Lung microvascular endothelial cell (primary cell): Measurements from ENCODE around the gene CCDC73. TPM values are rescaled to one million over a fixed set of nuclear protein-coding genes. Genes with fewer than 3 reads are reported as not detected.
"Not testable (repeated sequence)": the region's sequence is repeated elsewhere in the genome, so short reads cannot be mapped to it uniquely, and the experiment has no call there.

ENCODE experiments used
- DNase-seq, 2 donors: peaks; one replicate each; pipeline versions ENCODE4 v3.0.0 to v3.0.0-alpha.2; 2010; ENCODE audit warnings: low read depth in 2 of 2
- total RNA-seq: library from RNA; depleted of rRNA; stranded (reverse); fragments of >200 nt; gene quantifications from 2 replicates; pipeline ENCODE4 v1.2.1, GENCODE V29; 2014

CCDC73 gene
- total RNA-seq: not detected in 2 replicates

- no peak for DNase-seq
Observed at GRCh38 chr11:32794439-32794838, at the start of gene CCDC73. CCDC73 (minus strand) TSS chr11:32794662; CDS start chr11:32760243, 34,419 bp downstream.

DNA sequence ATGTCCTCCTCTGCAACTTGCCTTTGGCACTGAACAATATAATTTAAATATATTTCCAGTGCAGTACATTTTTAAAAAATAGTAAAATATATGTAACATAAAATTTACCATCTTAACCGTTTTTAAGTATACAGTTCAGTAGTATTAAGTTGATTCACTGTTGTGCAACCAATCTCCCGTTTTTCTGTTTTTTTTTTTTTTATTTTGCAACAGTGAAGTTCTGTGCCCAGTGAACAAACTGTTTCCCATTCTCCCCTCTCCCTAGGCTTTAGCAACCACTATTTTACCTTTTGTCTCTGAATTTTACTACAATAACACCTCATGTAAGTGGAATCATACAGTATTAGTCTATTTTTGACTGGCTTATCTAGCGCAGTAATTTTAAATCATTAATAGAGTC is 49.1 kb upstream of the CCDC73 start:
- DNase-seq: no peak

DNA sequence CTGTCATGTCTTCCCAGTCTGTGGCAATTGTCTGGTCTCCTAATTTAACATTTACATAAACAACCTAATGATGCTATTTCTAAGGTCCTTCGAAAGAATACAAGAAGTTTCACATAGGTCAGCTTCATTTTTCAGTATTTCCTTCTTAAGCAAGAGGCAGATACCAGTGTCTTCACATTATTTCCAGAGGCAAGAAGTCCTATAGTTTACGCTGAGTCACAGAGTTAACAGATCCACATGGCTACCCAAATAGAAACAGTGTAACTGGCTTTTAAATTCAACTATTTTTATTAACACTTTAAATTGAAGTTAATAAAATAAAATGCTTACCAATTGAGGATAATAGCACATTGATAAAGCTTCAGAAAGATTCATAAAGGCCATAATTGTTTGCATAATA is 46.1 kb upstream of the CCDC73 start:
- no peak for DNase-seq

- DNase-seq: no peak
Observed at GRCh38 chr11:32839308-32839707, 44.8 kb upstream of the CCDC73 start.

DNA sequence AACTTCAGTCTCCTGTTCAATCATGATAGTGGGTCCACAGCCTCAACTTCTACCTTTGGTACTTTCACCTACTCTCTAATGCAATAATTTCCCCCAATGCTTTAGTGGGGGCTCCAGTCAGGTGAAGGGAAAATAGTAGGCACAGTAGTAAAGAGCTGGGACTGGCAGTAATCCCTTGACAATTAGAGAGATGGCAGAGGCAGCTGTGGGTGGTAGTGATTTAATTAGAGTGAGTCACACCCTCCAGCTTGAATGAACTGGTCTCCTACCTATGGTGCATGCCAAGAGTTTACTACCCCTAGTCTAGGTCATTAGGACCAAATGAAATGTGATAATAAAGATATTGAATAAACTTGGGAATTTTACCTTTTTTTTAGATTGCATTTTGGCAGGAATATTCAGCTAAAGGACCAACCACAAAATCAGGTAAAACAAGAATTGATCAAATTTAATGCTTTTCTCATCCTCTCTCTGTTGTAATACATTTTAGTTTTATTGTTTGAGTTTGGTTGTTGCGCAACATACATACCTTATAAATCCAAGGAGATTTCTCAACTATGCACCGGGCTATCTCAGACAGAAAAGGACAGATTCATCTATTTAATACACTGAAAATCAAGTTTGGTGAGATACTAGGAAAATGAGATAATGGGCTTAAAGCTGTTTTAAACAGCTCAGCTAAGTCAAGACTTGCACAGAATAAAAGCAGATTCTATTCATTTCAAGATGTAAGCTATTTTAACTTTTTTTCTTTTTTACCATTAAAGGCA is 44.2 kb upstream of the CCDC73 start:
- no peak for DNase-seq

DNA sequence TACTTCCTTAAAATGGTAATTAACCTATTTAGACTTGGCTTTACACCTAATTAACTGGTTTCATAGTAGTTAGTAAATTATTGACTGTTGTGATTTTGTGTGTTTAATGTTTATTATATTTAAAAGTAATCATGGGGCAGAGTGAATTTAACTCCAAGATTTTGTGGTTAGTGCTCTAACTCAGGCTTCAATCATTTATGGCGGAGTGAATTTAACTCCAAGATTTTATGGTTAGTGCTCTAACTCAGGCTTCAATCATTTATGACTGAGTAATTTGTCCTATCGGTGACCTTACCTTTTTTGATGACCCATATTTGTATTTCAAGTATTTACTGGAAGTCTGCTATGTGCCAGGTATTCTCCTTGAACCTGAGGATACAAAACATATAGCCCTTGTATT is 42.5 kb upstream of the CCDC73 start:
- no peak for DNase-seq

DNA sequence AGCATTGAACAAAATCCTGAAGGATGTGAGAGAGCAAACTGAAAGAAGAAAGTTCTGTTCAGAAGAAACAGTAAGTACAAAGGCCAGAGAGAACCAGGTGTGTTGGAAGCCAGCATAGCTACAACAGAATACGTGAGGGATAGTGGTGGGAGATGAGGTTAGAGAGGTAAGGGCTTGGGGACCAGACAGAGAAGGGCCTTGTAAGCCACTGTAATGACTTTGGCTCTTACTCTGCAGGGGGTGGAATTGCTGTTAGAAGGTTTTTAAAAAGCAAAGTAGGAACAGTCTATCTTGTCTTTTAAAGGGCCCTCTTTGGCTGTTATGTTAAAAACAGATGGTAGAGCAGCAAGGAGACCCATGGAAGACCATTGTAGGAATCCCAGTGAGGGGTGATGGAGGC is 39.5 kb upstream of the CCDC73 start:
- no peak for DNase-seq

GRCh38 chr11:32831221-32831620 is 36.8 kb upstream of the CCDC73 start:
- no peak for DNase-seq

DNA sequence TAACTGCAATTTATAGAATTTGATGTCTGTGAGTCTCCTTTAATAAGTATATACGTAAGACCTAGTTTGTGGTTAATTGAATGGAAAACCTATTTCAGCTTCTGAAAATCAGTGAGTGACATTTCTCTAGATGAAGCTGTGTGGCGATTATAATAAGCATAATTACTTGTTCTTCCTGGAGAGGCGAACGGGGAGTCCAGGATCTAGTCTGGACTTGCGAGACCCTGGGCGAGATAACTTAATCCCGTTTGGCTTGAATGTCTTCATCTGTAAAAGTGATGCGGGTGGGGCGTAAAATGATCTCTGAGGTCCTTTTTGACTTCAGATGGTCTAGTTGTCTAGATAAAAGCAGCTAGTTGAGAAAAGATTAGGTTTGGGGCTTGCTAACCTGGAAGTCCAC is 36.3 kb upstream of the CCDC73 start:
- DNase-seq: no peak

GRCh38 chr11:32830413-32830738 is 35.9 kb upstream of the CCDC73 start:
- DNase-seq: peak in 1 of 2 donors; percentile 8

DNA sequence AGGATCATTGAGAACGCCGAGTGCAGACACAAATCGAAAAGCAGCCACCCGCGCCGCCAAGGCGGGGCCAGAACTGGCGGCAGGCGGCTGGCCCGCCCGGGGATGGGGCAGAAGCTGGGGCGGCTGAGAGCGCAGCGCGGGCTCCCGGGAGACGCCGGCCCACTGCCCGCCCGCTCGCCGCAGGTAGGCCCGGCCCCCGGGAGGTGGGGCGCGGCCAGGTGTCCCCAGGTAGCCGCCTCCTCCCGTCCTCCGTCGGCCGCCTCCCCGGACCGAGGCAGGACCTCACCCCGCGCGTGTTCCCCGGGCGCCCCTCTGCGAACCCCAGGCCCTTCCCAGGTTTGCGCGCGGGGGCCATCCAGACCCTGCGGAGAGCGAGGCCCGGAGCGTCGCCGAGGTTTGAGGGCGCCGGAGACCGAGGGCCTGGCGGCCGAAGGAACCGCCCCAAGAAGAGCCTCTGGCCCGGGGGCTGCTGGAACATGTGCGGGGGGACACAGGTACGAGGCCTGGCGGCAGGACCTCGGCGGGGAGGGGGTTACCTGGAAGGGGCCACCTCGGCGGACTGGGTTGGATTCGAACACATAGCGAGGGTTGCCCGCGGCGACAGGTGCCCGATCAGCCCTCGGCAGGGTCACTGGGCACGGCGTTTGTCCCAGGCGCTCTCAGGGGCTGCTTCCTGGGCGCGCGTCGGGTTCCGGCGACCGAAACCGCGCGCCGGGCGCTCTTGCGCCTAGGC is 35.4 kb upstream of the CCDC73 start, which contains the start of gene PRRG4:
Gene PRRG4 (plus strand): TSS at position 248 of the 733 bp plus-strand sequence. CDS start 603 bp downstream, outside the sequence.
- DNase-seq: peak; percentile 0 to 34

DNA sequence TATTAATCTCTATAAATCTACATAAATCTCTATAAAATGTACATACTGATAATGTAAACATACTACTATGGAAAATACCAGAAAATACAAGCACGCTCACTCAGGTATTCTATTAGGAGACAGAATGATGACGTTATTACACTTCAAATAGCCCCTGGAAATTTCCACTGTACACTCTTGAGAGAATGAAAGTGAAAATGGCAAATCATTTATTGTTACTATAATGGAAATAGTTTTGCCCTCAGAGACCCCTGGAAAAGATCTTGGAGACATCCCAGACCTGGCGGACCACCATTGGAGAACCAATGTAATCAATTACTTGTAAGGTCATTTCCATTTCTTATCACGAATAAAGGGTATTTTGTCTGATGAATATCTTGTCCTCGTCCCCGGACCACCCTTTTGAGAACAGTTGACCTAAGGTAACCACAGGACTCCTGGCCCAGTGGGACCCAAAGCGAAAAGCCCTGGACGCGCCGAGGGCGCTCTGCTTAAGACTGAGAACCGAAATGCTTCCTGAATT is 34.8 kb upstream of the CCDC73 start:
- peak; percentile 30 to 78 for DNase-seq

GRCh38 chr11:32827276-32827675 is 32.8 kb upstream of the CCDC73 start:
- DNase-seq: no peak

DNA sequence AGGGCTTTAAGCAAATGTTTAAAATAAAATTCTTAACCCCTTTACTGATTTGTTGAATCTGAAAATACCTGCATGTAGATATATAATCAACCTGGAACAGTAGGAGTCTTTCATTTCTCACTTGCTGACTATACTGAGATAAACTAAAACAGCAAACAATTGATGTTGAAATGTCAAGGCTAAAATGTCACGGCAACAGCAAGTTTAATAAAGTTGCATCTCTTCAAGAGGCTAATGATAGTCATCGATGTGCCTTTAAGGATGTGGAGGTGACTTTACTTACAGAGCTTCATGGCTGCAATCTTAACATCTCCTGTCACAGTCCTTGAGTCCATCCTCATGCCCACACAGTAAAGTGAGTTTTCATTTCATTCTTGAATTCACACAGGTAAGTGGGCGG is 31.7 kb upstream of the CCDC73 start:
- DNase-seq: no peak

DNA sequence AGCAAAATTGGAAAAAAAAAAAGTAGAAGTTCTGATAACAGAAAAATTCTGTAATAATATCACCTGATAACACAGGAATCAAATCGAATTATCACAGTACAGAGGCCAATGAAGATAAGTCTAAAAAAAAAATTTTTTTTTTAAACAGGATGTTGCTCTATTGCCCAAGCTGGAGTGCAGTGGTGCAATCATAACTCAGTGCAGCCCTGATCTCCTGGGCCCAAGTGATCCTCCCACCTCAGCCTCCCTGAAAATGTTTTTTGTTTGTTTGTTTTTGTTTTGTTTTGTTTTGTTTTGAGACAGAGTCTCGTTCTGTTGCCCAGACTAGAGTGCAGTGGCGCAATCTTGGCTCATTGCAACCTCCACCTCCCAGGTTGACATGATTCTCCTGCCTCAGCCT is 29.2 kb upstream of the CCDC73 start:
- DNase-seq: not testable (repeated sequence)

DNA sequence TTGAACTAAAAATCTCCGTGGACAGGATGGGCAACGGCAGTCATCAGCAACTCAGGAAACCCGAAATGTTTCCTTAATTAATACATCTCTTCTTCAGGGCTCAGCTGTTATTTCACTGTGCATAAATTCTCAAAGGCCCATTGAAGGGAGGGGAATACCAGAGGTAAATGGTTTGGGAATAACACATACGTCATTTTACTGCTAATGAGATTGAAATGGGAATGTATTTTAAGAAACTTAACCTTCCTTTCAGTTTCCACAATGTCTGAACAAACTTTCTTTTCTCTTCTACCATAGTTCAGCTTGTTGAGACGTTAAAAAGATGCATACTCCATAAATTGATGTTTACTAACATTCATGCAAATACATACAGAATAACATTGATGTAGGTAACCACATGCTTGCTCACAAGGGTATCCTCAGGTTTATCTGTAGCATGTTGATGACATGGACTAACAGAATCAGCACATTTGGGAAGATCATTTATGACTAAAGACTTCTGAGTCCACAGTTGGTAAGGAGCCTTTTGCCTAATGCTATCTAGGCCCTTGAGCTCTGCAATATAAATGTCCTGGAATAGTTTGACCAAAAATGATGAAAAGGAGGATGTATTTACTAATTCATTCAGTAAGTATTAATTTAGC is 27.6 kb upstream of the CCDC73 start:
- no peak for DNase-seq

DNA sequence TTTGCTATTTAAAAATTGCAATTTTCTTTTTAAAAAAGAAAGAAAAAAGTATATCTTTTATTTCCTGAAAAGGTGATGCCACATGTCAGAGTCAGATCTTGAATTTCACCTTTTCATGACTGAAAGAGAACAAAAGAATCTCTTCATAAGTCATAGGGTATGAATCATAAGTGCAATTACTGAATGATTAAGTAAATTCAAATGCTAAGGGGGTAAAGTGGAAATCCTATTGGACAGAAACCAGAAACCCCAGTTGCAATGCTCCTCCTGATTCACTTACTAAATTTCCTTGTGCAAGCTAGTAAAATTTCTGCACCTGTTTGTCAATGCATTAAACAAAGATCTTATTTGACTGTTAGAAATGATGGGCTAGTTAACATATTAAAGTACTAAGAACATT is 27.1 kb upstream of the CCDC73 start:
- no peak for DNase-seq

DNA sequence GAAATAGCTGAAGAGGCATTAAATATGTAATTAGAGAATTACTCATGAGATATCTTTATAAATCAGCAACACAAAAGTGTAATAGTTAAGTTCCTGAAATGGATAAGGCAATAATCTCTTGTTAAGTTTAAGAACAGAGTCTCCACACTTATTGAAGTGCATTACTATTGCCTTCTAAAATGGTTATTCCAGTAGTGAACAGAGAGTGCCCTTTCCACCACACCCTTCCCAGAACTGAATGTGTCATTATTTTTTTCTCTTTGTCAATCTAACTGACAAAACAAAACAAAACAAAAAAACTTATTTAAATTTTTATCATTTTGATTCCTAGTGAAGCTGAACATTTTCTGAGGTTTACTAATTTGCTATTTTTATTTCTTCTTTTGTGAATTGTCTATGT is 26.0 kb upstream of the CCDC73 start:
- no peak for DNase-seq

GRCh38 chr11:32819187-32819586 is 24.7 kb upstream of the CCDC73 start:
- no peak for DNase-seq

DNA sequence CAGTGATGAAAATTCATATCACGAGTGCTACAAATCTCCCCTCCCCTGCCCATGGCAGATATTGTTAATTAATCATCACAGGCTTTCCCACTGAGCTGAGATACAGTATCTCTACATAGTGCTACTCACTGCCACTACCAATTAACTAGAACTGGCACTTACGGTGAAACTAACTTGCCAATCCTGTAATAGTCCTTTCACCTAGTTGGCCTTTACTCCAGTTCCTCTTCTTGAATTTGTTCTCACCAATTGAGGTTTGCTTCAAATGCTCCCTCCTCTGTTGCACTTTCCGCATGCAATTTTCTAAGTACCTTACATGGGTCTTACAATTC is 23.4 kb upstream of the CCDC73 start:
- DNase-seq: no peak

- DNase-seq: no peak
Observed at GRCh38 chr11:32817181-32817851, 22.9 kb upstream of the CCDC73 start.

DNA sequence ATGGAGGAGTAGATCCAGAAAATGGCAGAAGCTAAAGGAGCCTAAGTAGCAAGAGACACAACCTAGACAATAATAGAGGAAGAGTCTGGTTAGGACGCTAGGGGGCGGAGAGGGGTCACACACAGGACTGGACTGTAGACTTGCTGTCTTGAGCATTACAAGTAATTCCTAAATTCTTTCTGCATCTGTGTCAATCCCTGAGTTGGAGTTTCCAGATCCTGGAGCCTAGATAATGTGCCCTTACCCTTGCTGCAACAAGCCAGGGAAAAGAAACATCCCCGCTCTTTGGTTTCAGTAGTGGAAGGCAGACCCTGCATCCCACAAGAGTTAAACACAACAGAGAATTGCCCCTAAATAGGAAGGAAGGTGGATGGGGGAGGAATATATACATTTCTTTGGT is 14.9 kb upstream of the CCDC73 start:
- DNase-seq: peak; percentile 70 to 75
